ENCODE results near the gene RNF150.

DNA sequence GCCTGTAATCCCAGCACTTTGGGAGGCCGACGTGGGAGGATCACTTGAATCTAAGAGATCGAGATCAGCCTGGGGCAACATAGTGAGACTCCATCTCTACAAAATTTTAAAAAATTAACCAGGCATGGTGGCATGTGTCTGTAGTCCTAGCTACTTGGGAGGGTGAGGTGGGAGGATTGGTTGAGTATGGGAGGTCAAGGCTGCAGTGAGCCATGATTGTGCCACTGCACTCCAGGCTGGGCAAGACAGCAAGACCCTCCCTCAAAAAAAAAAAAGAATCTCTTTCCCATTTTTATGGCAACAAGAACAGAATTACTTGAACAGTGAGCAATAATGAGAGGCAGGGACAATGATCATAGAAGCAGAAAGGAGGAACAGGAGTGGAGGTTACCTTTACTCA lies 94.8 kb downstream of the RNF150 start:
- TF ChIP-seq, protein P1, sequence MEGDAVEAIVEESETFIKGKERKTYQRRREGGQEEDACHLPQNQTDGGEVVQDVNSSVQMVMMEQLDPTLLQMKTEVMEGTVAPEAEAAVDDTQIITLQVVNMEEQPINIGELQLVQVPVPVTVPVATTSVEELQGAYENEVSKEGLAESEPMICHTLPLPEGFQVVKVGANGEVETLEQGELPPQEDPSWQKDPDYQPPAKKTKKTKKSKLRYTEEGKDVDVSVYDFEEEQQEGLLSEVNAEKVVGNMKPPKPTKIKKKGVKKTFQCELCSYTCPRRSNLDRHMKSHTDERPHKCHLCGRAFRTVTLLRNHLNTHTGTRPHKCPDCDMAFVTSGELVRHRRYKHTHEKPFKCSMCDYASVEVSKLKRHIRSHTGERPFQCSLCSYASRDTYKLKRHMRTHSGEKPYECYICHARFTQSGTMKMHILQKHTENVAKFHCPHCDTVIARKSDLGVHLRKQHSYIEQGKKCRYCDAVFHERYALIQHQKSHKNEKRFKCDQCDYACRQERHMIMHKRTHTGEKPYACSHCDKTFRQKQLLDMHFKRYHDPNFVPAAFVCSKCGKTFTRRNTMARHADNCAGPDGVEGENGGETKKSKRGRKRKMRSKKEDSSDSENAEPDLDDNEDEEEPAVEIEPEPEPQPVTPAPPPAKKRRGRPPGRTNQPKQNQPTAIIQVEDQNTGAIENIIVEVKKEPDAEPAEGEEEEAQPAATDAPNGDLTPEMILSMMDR (IDR thresholded peaks at IDR 0.05; ENCODE audit: poor library complexity) = no peak
- TF ChIP-seq EZH2 (IDR thresholded peaks at IDR 0.05; ENCODE audit: borderline replicate concordance) = no peak
